Measurements from ENCODE around the gene ELK4. TPM values are rescaled to one million over a fixed set of nuclear protein-coding genes. Genes with fewer than 3 reads are reported as not detected.

Gene ELK4
- polyA plus RNA-seq, 1 of the 3 experiments (the other 2 are of a cell fraction), result 2.6 TPM

DNA sequence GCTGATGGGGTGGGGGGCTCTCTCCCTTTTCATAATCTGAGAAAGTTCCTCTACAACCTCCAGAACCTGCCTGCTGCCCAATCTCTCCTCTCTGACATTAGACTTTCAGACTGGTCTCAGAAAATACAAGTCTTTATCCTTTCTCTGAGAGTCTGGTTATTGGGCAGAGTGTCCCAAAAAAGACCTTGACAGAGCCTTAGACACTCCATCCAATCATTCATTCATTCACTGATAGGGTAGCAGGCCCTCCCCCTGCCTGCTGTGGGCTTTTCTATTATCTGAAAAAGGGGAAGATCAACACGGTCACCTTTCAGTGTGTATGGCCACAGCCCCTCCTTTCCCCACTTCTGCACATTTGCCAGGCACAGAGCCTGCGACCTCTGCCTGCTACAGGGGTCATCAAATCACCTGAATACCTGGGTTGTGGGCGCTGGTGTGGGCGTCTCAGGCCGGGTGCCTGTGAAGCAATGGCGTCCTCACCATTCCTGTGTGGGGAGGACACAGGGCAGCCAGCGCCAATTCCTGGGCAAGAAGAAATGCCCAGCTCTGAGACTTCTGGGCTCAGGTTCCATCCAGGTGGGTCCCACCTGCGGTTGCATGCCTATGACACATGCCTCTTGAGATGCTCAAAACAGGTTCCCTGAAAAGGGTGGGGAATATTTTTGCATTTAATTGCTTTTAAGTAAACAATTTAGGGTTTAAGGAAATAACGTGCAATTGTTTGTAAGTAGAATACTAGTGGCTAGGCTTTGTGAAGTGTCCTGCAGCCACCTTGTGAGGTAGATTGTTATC is 52.8 kb downstream of the ELK4 start (continued):
- TF ChIP-seq MEF2A (IDR thresholded peaks at IDR 0.05; ENCODE audit: borderline replicate concordance, low read depth) (no peak), YY1 (IDR thresholded peaks at IDR 0.05; ENCODE audit: low read depth) (no peak), ZBTB33 (IDR thresholded peaks at IDR 0.05; ENCODE audit: borderline replicate concordance, low read depth) (no peak)

DNA sequence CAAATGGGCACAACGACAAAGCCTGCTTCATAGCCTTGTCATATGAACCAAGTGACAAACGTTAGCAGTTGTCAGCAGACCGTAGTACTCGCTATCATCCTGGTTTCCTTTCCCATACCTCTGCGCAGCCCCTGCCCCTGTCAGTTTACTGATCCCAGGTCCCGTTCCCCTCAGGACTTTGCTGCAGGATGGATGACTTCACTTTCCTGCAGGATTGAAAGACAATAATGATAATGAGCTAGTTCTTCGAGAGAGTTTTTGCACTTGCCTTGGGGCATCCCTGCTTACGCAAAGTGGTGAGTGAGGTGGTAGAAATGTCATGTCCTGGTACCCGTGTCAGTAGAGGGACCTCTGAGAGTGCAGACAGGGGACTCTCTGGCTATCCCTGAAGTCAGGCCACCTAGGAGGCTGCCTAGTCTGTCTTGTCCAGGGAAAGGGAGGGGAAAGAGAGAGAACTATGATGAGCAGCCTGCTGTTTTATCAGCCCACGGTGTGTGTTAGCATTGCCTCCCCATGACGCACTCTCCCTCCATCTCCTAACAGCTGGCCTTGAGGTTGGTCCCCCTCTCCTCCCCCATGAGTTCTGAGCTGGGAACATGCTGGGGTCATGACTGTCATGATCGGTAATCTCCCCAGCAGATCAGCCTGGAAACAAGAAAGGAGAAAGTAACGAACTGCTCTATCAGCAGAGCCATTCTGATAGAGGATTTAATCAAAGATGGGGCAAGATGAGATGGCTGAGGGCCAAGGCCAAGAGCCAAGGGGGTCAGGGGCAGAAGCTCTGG is 53.7 kb downstream of the ELK4 start:
- 51% methylated on average over 13 of the region's 13 CpGs for WGBS (ENCODE audit: low lambda C conversion rate)
- DNase-seq, result peak; percentile 66
- H3K9me2 ChIP-seq, result no peaks in the 10 kb centered on the region
- peaks cover 0 to 14% of the 10 kb centered on the region in 2 experiments; a peak in 2 of 4 replicates for H3K4me1 ChIP-seq (ENCODE audit: control insufficient read depth in 1 of 2, insufficient read depth in 2 of 2, low read depth in 1 of 2, low read length in 1 of 2)
- no peak overlapping the region for H3K4me3 ChIP-seq (ENCODE audit: low read depth in 2 of 2, low read length in 1 of 2)
- peaks cover 11% of the 10 kb centered on the region; the same call in 1 of the 2 replicates for H3K27me3 ChIP-seq (ENCODE audit: insufficient read depth)
- POLR2A ChIA-PET, result no interaction called here
- CTCF ChIA-PET, result interaction anchor here (0.6 to 6.9 kb wide), 10 partner anchors 14 to 399 kb away, joined by 3 to 57 read pairs (median 5); partner anchors contain the start of gene ELK4
- H2AFZ ChIP-seq (ENCODE audit: low read depth), result no peak overlapping the region
- H3K79me2 ChIP-seq (ENCODE audit: insufficient read depth), result no peaks in the 10 kb centered on the region
- H3K9me3 ChIP-seq, result no peaks in the 10 kb centered on the region
- H3K27ac ChIP-seq (ENCODE audit: low read depth in 2 of 2, low read length in 1 of 2), result no peak overlapping the region
- H3K36me3 ChIP-seq (replicated peaks in 1 of 2; ENCODE audit: control insufficient read depth in 1 of 2, insufficient read depth in 2 of 2, low read length in 1 of 2), result no peaks in the 10 kb centered on the region
- no peaks in the 10 kb centered on the region for H3F3A ChIP-seq (replicated peaks; ENCODE audit: insufficient read depth)
- TF ChIP-seq MEF2A (IDR thresholded peaks at IDR 0.05; ENCODE audit: borderline replicate concordance, low read depth) (no peak), MAX (IDR thresholded peaks at IDR 0.05; ENCODE audit: low read depth) (no peak), USF2 (IDR thresholded peaks at IDR 0.05; ENCODE audit: borderline replicate concordance, low read depth, low read length) (no peak), NRF1 (IDR thresholded peaks at IDR 0.05; ENCODE audit: low read depth, low read length) (no peak), SMC3 (IDR thresholded peaks at IDR 0.05; ENCODE audit: low read depth, low read length) (no peak), GATA2 (CRISPR knock-in tag; IDR thresholded peaks at IDR 0.05) (peak; percentile 45; the same call in 1 of the 2 replicates)
- TF ChIP-seq, protein P1, sequence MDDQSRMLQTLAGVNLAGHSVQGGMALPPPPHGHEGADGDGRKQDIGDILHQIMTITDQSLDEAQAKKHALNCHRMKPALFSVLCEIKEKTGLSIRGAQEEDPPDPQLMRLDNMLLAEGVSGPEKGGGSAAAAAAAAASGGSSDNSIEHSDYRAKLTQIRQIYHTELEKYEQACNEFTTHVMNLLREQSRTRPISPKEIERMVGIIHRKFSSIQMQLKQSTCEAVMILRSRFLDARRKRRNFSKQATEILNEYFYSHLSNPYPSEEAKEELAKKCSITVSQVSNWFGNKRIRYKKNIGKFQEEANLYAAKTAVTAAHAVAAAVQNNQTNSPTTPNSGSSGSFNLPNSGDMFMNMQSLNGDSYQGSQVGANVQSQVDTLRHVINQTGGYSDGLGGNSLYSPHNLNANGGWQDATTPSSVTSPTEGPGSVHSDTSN (IDR thresholded peaks at IDR 0.05), result no peak
- H3K9ac ChIP-seq, result no peak overlapping the region
- no peaks in the 10 kb centered on the region for H4K20me1 ChIP-seq (ENCODE audit: insufficient read depth)
- H3K4me2 ChIP-seq, result no peak overlapping the region

All from SK-N-SH (cell line).